ENCODE data around the gene FUT2.

The FUT2 gene

GRCh38 chr19:48654299-48655059, 41.3 kb upstream of the FUT2 start:
- ChIA-PET CTCF (no interaction called here), POLR2A (interaction anchor here (0.7 to 0.8 kb wide), 3 partner anchors 8 to 31 kb away, joined by 4 to 6 read pairs (median 5); partner anchors contain the start of gene CA11)
- H3K4me3 ChIP-seq (ENCODE audit: low read depth, low read length), result no peak overlapping the region
- peak overlapping the region; percentile 61 for H3K27ac ChIP-seq (ENCODE audit: extremely low read depth, low read depth, low read length)
- peaks cover 9% of the 10 kb centered on the region for H3K4me1 ChIP-seq (ENCODE audit: control insufficient read depth, insufficient read depth, low read length)
- no peaks in the 10 kb centered on the region; a peak in 1 of 3 replicates for H3K36me3 ChIP-seq (ENCODE audit: control insufficient read depth in 2 of 2, insufficient read depth in 1 of 2, low read length in 2 of 2)
- no peaks in the 10 kb centered on the region for H3K9me3 ChIP-seq (ENCODE audit: control insufficient read depth, insufficient read depth, low read depth, low read length)
- TF ChIP-seq ZNF555 (tag by site-specific recombination; conservative IDR thresholded peaks at IDR 0.05) (no peak), ZNF223 (tag by site-specific recombination; IDR thresholded peaks at IDR 0.05) (no peak), ZNF175 (tag by site-specific recombination; IDR thresholded peaks at IDR 0.05) (no peak), KLF16 (tag by site-specific recombination; IDR thresholded peaks at IDR 0.05) (no peak), BCL11B (tag by site-specific recombination; IDR thresholded peaks at IDR 0.05; ENCODE audit: low read depth) (no peak), PRDM6 (tag by site-specific recombination; IDR thresholded peaks at IDR 0.05) (no peak), RBAK (tag by site-specific recombination; IDR thresholded peaks at IDR 0.05) (no peak), ZBTB10 (tag by site-specific recombination; IDR thresholded peaks at IDR 0.05) (no peak), ZFP41 (tag by site-specific recombination; IDR thresholded peaks at IDR 0.05; ENCODE audit: borderline replicate concordance) (no peak), ZNF274 (IDR thresholded peaks at IDR 0.05; ENCODE audit: low read length) (no peak), ZNF274 (tag by site-specific recombination; IDR thresholded peaks at IDR 0.05; ENCODE audit: borderline replicate concordance) (no peak), ZNF48 (tag by site-specific recombination; IDR thresholded peaks at IDR 0.05) (no peak), SP3 (tag by site-specific recombination; IDR thresholded peaks at IDR 0.05) (no peak), SCRT1 (tag by site-specific recombination; IDR thresholded peaks at IDR 0.05; ENCODE audit: borderline replicate concordance) (0 out of 2 replicates have a peak, but pooled peaks have one; percentile 28), ZNF211 (tag by site-specific recombination; IDR thresholded peaks at IDR 0.05; ENCODE audit: low read depth) (no peak), FEZF1 (tag by site-specific recombination; IDR thresholded peaks at IDR 0.05) (no peak), ZNF133 (tag by site-specific recombination; IDR thresholded peaks at IDR 0.05) (no peak), ZNF777 (tag by site-specific recombination; IDR thresholded peaks at IDR 0.05; ENCODE audit: borderline replicate concordance) (no peak), ZNF23 (tag by site-specific recombination; IDR thresholded peaks at IDR 0.05; ENCODE audit: borderline replicate concordance) (no peak), SP2 (tag by site-specific recombination; IDR thresholded peaks at IDR 0.05) (peak; percentile 17; the same call in 1 of the 2 replicates), ZNF791 (tag by site-specific recombination; IDR thresholded peaks at IDR 0.05) (no peak), ZNF146 (tag by site-specific recombination; IDR thresholded peaks at IDR 0.05) (no peak), ZNF488 (tag by site-specific recombination; IDR thresholded peaks at IDR 0.05) (no peak), ZNF473 (tag by site-specific recombination; IDR thresholded peaks at IDR 0.05) (no peak), ZNF707 (tag by site-specific recombination; IDR thresholded peaks at IDR 0.05) (no peak), ZNF624 (tag by site-specific recombination; IDR thresholded peaks at IDR 0.05) (no peak), ZFHX2 (tag by site-specific recombination; conservative IDR thresholded peaks at IDR 0.05) (peak; percentile 80), ZNF670 (tag by site-specific recombination; IDR thresholded peaks at IDR 0.05; ENCODE audit: low read depth) (no peak), ZNF292 (tag by site-specific recombination; IDR thresholded peaks at IDR 0.05; ENCODE audit: borderline replicate concordance, low read depth) (no peak), ZNF155 (tag by site-specific recombination; IDR thresholded peaks at IDR 0.05) (no peak), PRDM10 (tag by site-specific recombination; IDR thresholded peaks at IDR 0.05) (no peak)

Data from HEK293 (cell line).